Neural crest cell (in vitro differentiated cells): ENCODE data around the gene TMEFF2. TPM values are rescaled to one million over a fixed set of nuclear protein-coding genes. Genes with fewer than 3 reads are reported as not detected.

Experiments
- DNase-seq: peaks from one replicate; pipeline ENCODE4 v3.0.0; 2021; ENCODE audit warnings: low read depth, mixed read lengths, low spot score
- H3K27ac Mint-ChIP-seq: one replicate; pipeline ENCODE4 v1.8.0; 2021; ENCODE audit warnings: mild to moderate bottlenecking, mixed read lengths; ENCODE audit not compliant: unreplicated experiment
- H3K27me3 Mint-ChIP-seq: 2 replicates; pipeline ENCODE4 v1.8.0; 2021; ENCODE audit warnings: low read depth, mild to moderate bottlenecking, mixed read lengths
- H3K36me3 Mint-ChIP-seq: 2 replicates; pipeline ENCODE4 v1.8.0; 2021; ENCODE audit warnings: low read depth, mild to moderate bottlenecking, mixed read lengths
- H3K4me1 Mint-ChIP-seq: 2 replicates; pipeline ENCODE4 v1.8.0; 2021; ENCODE audit warnings: mixed read lengths
- H3K4me3 Mint-ChIP-seq: one replicate; pipeline ENCODE4 v1.8.0; 2021; ENCODE audit warnings: mild to moderate bottlenecking, mixed read lengths
- H3K9me3 Mint-ChIP-seq: 2 replicates; pipeline ENCODE4 v1.8.0; 2021; ENCODE audit warnings: mixed read lengths
- CTCF ChIP-seq: fragments of 200-600 bp; sonication (generic); conservative IDR thresholded peaks from 2 replicates; pipeline ENCODE4 v1.5.0; 2021; ENCODE audit warnings: antibody characterized with exemption, mild to moderate bottlenecking
- total RNA-seq: library from RNA; stranded (reverse); gene quantifications from 2 replicates; pipeline ENCODE4 v1.2.1, GENCODE V29; 2021

TMEFF2 gene
- total RNA-seq, 1 donor from 2014 or later = 2.9 TPM

GRCh38 chr2:191994749-191995148, 200.0 kb downstream of the TMEFF2 start:
- no peak overlapping the region for H3K4me3 Mint-ChIP-seq
- no peak for TF ChIP-seq CTCF
- H3K36me3 Mint-ChIP-seq = peaks cover under 1% of the 10 kb centered on the region
- no peak for DNase-seq
- no peaks in the 10 kb centered on the region for H3K27me3 Mint-ChIP-seq
- no peak overlapping the region for H3K27ac Mint-ChIP-seq
- peaks cover 9% of the 10 kb centered on the region for H3K4me1 Mint-ChIP-seq
- H3K9me3 Mint-ChIP-seq = no peaks in the 10 kb centered on the region

GRCh38 chr2:191991442-191991841, 203.3 kb downstream of the TMEFF2 start:
- peaks cover 2% of the 10 kb centered on the region for H3K36me3 Mint-ChIP-seq
- no peak overlapping the region for H3K27ac Mint-ChIP-seq
- no peak for DNase-seq
- H3K27me3 Mint-ChIP-seq = no peaks in the 10 kb centered on the region
- no peak overlapping the region for H3K4me3 Mint-ChIP-seq
- H3K4me1 Mint-ChIP-seq = peaks cover 9% of the 10 kb centered on the region
- no peaks in the 10 kb centered on the region for H3K9me3 Mint-ChIP-seq
- no peak for TF ChIP-seq CTCF

GRCh38 chr2:191985740-191986139, 209.0 kb downstream of the TMEFF2 start:
- H3K36me3 Mint-ChIP-seq = peaks cover 2% of the 10 kb centered on the region
- H3K4me1 Mint-ChIP-seq = no peaks in the 10 kb centered on the region
- no peak for DNase-seq
- peaks cover 3% of the 10 kb centered on the region for H3K9me3 Mint-ChIP-seq
- no peak for TF ChIP-seq CTCF
- no peak overlapping the region for H3K4me3 Mint-ChIP-seq
- H3K27ac Mint-ChIP-seq = no peak overlapping the region
- no peaks in the 10 kb centered on the region for H3K27me3 Mint-ChIP-seq

GRCh38 chr2:191983591-191983990, 211.1 kb downstream of the TMEFF2 start:
- H3K9me3 Mint-ChIP-seq = peaks cover 6% of the 10 kb centered on the region
- no peaks in the 10 kb centered on the region for H3K36me3 Mint-ChIP-seq
- no peak for DNase-seq
- TF ChIP-seq CTCF = no peak
- no peak overlapping the region for H3K4me3 Mint-ChIP-seq
- no peaks in the 10 kb centered on the region for H3K4me1 Mint-ChIP-seq
- no peaks in the 10 kb centered on the region for H3K27me3 Mint-ChIP-seq
- H3K27ac Mint-ChIP-seq = no peak overlapping the region

GRCh38 chr2:191983186-191983585, 211.5 kb downstream of the TMEFF2 start:
- H3K27me3 Mint-ChIP-seq = no peaks in the 10 kb centered on the region
- no peaks in the 10 kb centered on the region for H3K36me3 Mint-ChIP-seq
- H3K4me3 Mint-ChIP-seq = no peak overlapping the region
- H3K4me1 Mint-ChIP-seq = no peaks in the 10 kb centered on the region
- TF ChIP-seq CTCF = no peak
- no peak overlapping the region for H3K27ac Mint-ChIP-seq
- H3K9me3 Mint-ChIP-seq = peaks cover 6% of the 10 kb centered on the region
- no peak for DNase-seq

- H3K9me3 Mint-ChIP-seq = peaks cover 6% of the 10 kb centered on the region
- TF ChIP-seq CTCF = no peak
- no peaks in the 10 kb centered on the region for H3K4me1 Mint-ChIP-seq
- no peaks in the 10 kb centered on the region for H3K27me3 Mint-ChIP-seq
- no peaks in the 10 kb centered on the region for H3K36me3 Mint-ChIP-seq
- DNase-seq = no peak
- no peak overlapping the region for H3K27ac Mint-ChIP-seq
- no peak overlapping the region for H3K4me3 Mint-ChIP-seq
Measured at GRCh38 chr2:191981706-191982105, 213.0 kb downstream of the TMEFF2 start.
